Stimulated activated naive B cell treated with anti-CD40 and anti-IgM and Interleukin-4, amounts not matched to agents 10 μg/mL and 1 μg/mL and 100 μg/mL, for 72 hours (primary cell): ENCODE data around the gene B4GALNT4.
"Not testable (repeated sequence)": the region's sequence is repeated elsewhere in the genome, so short reads cannot be mapped to it uniquely, and the experiment has no call there.

Experiments used
- ATAC-seq, 2 donors: fragments of 150-1000 bp; cut with Tn5 transposase; replicated peaks; 2 replicates each; pipeline ENCODE4 v1.10.0; 2021; ENCODE audit warnings: moderate library complexity in 1 of 2
- DNase-seq: peaks from one replicate; pipeline ENCODE4 v3.0.0; 2021
- H3K27ac Mint-ChIP-seq: one replicate; pipeline ENCODE4 v1.8.0; 2022; ENCODE audit warnings: mild to moderate bottlenecking, mixed read lengths
- H3K27me3 Mint-ChIP-seq, 2 donors: one replicate each; pipeline ENCODE4 v1.8.0; 2022; ENCODE audit warnings: mixed read lengths in 2 of 2
- H3K36me3 Mint-ChIP-seq, 2 donors: one replicate each; pipeline ENCODE4 v1.8.0; 2022; ENCODE audit warnings: mixed read lengths in 2 of 2, mild to moderate bottlenecking in 1 of 2
- H3K4me1 Mint-ChIP-seq, 2 donors: one replicate each; pipeline ENCODE4 v1.8.0; 2022; ENCODE audit warnings: mixed read lengths in 2 of 2, mild to moderate bottlenecking in 1 of 2
- H3K4me3 Mint-ChIP-seq, 2 donors: one replicate each; pipeline ENCODE4 v1.8.0; 2022; ENCODE audit warnings: mild to moderate bottlenecking in 2 of 2, mixed read lengths in 2 of 2, moderate library complexity in 1 of 2
- H3K9me3 Mint-ChIP-seq, 2 donors: one replicate each; pipeline ENCODE4 v1.8.0; 2022; ENCODE audit warnings: mixed read lengths in 2 of 2, mild to moderate bottlenecking in 1 of 2

Gene B4GALNT4

GRCh38 chr11:330694-331357 lies 38.5 kb upstream of the B4GALNT4 start:
- H3K36me3 Mint-ChIP-seq = no peaks in the 10 kb centered on the region
- no peak for ATAC-seq
- H3K4me3 Mint-ChIP-seq = peak overlapping the region; percentile 20 to 32
- no peaks in the 10 kb centered on the region for H3K27me3 Mint-ChIP-seq
- no peak for DNase-seq
- H3K9me3 Mint-ChIP-seq = no peaks in the 10 kb centered on the region
- no peak overlapping the region for H3K27ac Mint-ChIP-seq
- peaks cover 38 to 51% of the 10 kb centered on the region in 2 donors for H3K4me1 Mint-ChIP-seq

- Mint-ChIP-seq H3K9me3 (no peaks in the 10 kb centered on the region), H3K27ac (no peak overlapping the region), H3K4me3 (peak overlapping the region in 1 of 2 donors; percentile 32), H3K36me3 (no peaks in the 10 kb centered on the region), H3K27me3 (no peaks in the 10 kb centered on the region), H3K4me1 (peaks cover 40 to 51% of the 10 kb centered on the region in 2 donors)
- DNase-seq (no peak), ATAC-seq (no peak)
Observed at GRCh38 chr11:331358-332060, 37.8 kb upstream of the B4GALNT4 start.

GRCh38 chr11:332651-333480 lies 36.4 kb upstream of the B4GALNT4 start:
- Mint-ChIP-seq H3K27me3 (no peaks in the 10 kb centered on the region), H3K27ac (no peak overlapping the region), H3K4me3 (no peak overlapping the region), H3K4me1 (peaks cover 37 to 45% of the 10 kb centered on the region in 2 donors), H3K9me3 (no peaks in the 10 kb centered on the region), H3K36me3 (no peaks in the 10 kb centered on the region)
- DNase-seq = no peak
- ATAC-seq = no peak

- peak overlapping the region; percentile 6 for H3K27ac Mint-ChIP-seq
- ATAC-seq, H3K4me3 Mint-ChIP-seq, H3K36me3 Mint-ChIP-seq, H3K9me3 Mint-ChIP-seq, H3K27me3 Mint-ChIP-seq, DNase-seq: not testable (repeated sequence)
- peaks cover 35 to 45% of the 10 kb centered on the region in 2 donors for H3K4me1 Mint-ChIP-seq
Observed at GRCh38 chr11:333616-334263, 35.6 kb upstream of the B4GALNT4 start.

- no peaks in the 10 kb centered on the region for H3K9me3 Mint-ChIP-seq
- DNase-seq = no peak
- peaks cover 34 to 38% of the 10 kb centered on the region in 2 donors for H3K4me1 Mint-ChIP-seq
- no peak overlapping the region for H3K27ac Mint-ChIP-seq
- no peak for ATAC-seq
- H3K27me3 Mint-ChIP-seq = no peaks in the 10 kb centered on the region
- no peaks in the 10 kb centered on the region for H3K36me3 Mint-ChIP-seq
- no peak overlapping the region for H3K4me3 Mint-ChIP-seq
Observed at GRCh38 chr11:334264-334994, 34.9 kb upstream of the B4GALNT4 start.

- peaks cover 28 to 29% of the 10 kb centered on the region in 2 donors for H3K4me1 Mint-ChIP-seq
- H3K27ac Mint-ChIP-seq = no peak overlapping the region
- peaks cover 0 to 4% of the 10 kb centered on the region in 2 donors for H3K36me3 Mint-ChIP-seq
- DNase-seq = no peak
- H3K27me3 Mint-ChIP-seq = no peaks in the 10 kb centered on the region
- ATAC-seq = no peak
- H3K4me3 Mint-ChIP-seq = no peak overlapping the region
- H3K9me3 Mint-ChIP-seq = peaks cover 0 to 1% of the 10 kb centered on the region in 2 donors
Observed at GRCh38 chr11:335779-336658, 33.3 kb upstream of the B4GALNT4 start.

GRCh38 chr11:336659-337198 lies 32.6 kb upstream of the B4GALNT4 start:
- no peak for DNase-seq
- Mint-ChIP-seq H3K27me3 (no peaks in the 10 kb centered on the region), H3K9me3 (peaks cover 4% of the 10 kb centered on the region in 2 donors), H3K27ac (no peak overlapping the region), H3K4me3 (no peak overlapping the region), H3K36me3 (peaks cover 2 to 4% of the 10 kb centered on the region in 2 donors), H3K4me1 (peaks cover 32 to 33% of the 10 kb centered on the region in 2 donors)
- no peak for ATAC-seq

- H3K27ac Mint-ChIP-seq = no peak overlapping the region
- peaks cover 2 to 4% of the 10 kb centered on the region in 2 donors for H3K36me3 Mint-ChIP-seq
- peaks cover 4% of the 10 kb centered on the region in 2 donors for H3K9me3 Mint-ChIP-seq
- peaks cover 32 to 41% of the 10 kb centered on the region in 2 donors for H3K4me1 Mint-ChIP-seq
- ATAC-seq (no peak), DNase-seq (no peak)
- no peak overlapping the region for H3K4me3 Mint-ChIP-seq
- no peaks in the 10 kb centered on the region for H3K27me3 Mint-ChIP-seq
Observed at GRCh38 chr11:337711-338110, 31.6 kb upstream of the B4GALNT4 start.

- peaks cover 2 to 4% of the 10 kb centered on the region in 2 donors for H3K36me3 Mint-ChIP-seq
- no peak overlapping the region for H3K4me3 Mint-ChIP-seq
- DNase-seq (no peak), ATAC-seq (no peak)
- peaks cover 29 to 41% of the 10 kb centered on the region in 2 donors for H3K4me1 Mint-ChIP-seq
- H3K9me3 Mint-ChIP-seq = peaks cover 4% of the 10 kb centered on the region in 2 donors
- no peaks in the 10 kb centered on the region for H3K27me3 Mint-ChIP-seq
- H3K27ac Mint-ChIP-seq = no peak overlapping the region
Observed at GRCh38 chr11:339963-340362, 29.3 kb upstream of the B4GALNT4 start.

- peaks cover 4% of the 10 kb centered on the region in 2 donors for H3K9me3 Mint-ChIP-seq
- no peak for ATAC-seq
- peaks cover 2 to 4% of the 10 kb centered on the region in 2 donors for H3K36me3 Mint-ChIP-seq
- no peaks in the 10 kb centered on the region for H3K27me3 Mint-ChIP-seq
- no peak overlapping the region for H3K4me3 Mint-ChIP-seq
- peak overlapping the region; percentile 84 for H3K27ac Mint-ChIP-seq
- no peak for DNase-seq
- peaks cover 23 to 33% of the 10 kb centered on the region in 2 donors for H3K4me1 Mint-ChIP-seq
Observed at GRCh38 chr11:340539-341512, 28.5 kb upstream of the B4GALNT4 start.

GRCh38 chr11:342328-342727 lies 27.0 kb upstream of the B4GALNT4 start:
- no peak for DNase-seq
- peak overlapping the region; percentile 42 for H3K27ac Mint-ChIP-seq
- H3K4me1 Mint-ChIP-seq = peaks cover 12 to 22% of the 10 kb centered on the region in 2 donors
- no peak for ATAC-seq
- H3K27me3 Mint-ChIP-seq = no peaks in the 10 kb centered on the region
- H3K9me3 Mint-ChIP-seq = peaks cover 4% of the 10 kb centered on the region in 2 donors
- H3K36me3 Mint-ChIP-seq = peaks cover 2 to 4% of the 10 kb centered on the region in 2 donors
- no peak overlapping the region for H3K4me3 Mint-ChIP-seq
